ENCODE results near the gene SENP5.

SENP5 gene

GRCh38 chr3:196889844-196890708 is 22.4 kb downstream of the SENP5 start:
- DNase-seq = peak; percentile 66

GRCh38 chr3:196894557-196895295 is 27.0 kb downstream of the SENP5 start:
- DNase-seq = no peak

GRCh38 chr3:196896229-196896628 is 28.5 kb downstream of the SENP5 start:
- no peak for DNase-seq

- no peak for DNase-seq
Measured at GRCh38 chr3:196901768-196902167, 34.0 kb downstream of the SENP5 start.

- no peak for DNase-seq
Measured at GRCh38 chr3:196902296-196902695, 34.6 kb downstream of the SENP5 start.

GRCh38 chr3:196903740-196904139 is 36.0 kb downstream of the SENP5 start:
- no peak for DNase-seq

- no peak for DNase-seq
Measured at GRCh38 chr3:196914866-196915265, 47.1 kb downstream of the SENP5 start.

GRCh38 chr3:196915375-196915774 is 47.7 kb downstream of the SENP5 start:
- no peak for DNase-seq

GRCh38 chr3:196916221-196916620 is 48.5 kb downstream of the SENP5 start:
- DNase-seq = no peak

- no peak for DNase-seq
Measured at GRCh38 chr3:196916995-196917394, 49.3 kb downstream of the SENP5 start.

- no peak for DNase-seq
Measured at GRCh38 chr3:196918968-196919367, 51.2 kb downstream of the SENP5 start.

- no peak for DNase-seq
Measured at GRCh38 chr3:196920733-196921132, 53.0 kb downstream of the SENP5 start.

- DNase-seq = no peak
Measured at GRCh38 chr3:196927571-196928453, 60.1 kb downstream of the SENP5 start.

GRCh38 chr3:196931157-196931556 is 63.4 kb downstream of the SENP5 start:
- DNase-seq = no peak

- no peak for DNase-seq
Measured at GRCh38 chr3:196931828-196932587, 64.3 kb downstream of the SENP5 start.

- DNase-seq = no peak
Measured at GRCh38 chr3:196932600-196932999, 64.9 kb downstream of the SENP5 start.

GRCh38 chr3:196936288-196936687 is 68.6 kb downstream of the SENP5 start:
- DNase-seq = no peak

- no peak for DNase-seq
Measured at GRCh38 chr3:196938124-196938523, 70.4 kb downstream of the SENP5 start.

- DNase-seq = no peak
Measured at GRCh38 chr3:196938576-196938975, 70.9 kb downstream of the SENP5 start.

GRCh38 chr3:196941729-196942225 is 74.1 kb downstream of the SENP5 start:
- peak; percentile 28 for DNase-seq

GRCh38 chr3:196942226-196942914 is 74.7 kb downstream of the SENP5 start, which contains the start of gene NCBP2:
NCBP2 (minus strand) TSS chr3:196942528; CDS start chr3:196942503, 25 bp downstream.
- DNase-seq = peak; percentile 98

All from fibroblast of upper back skin (primary cell).